Fibroblast of pulmonary artery (primary cell): Measurements from ENCODE around the gene TMEM182.

Source experiments
- DNase-seq: peaks from one replicate; pipeline ENCODE4 v3.0.0-alpha.2; 2010; ENCODE audit warnings: low read depth
- H3K4me3 ChIP-seq: replicated peaks from 2 replicates; pipeline ENCODE4 v1.5.1; 2011; ENCODE audit warnings: low read depth, mild to moderate bottlenecking, control low read depth, low read length, moderate library complexity
- CTCF ChIP-seq: IDR thresholded peaks from 2 replicates; pipeline ENCODE4 v1.5.1; 2011; ENCODE audit warnings: mild to moderate bottlenecking, control low read depth, low read length, inconsistent platforms; ENCODE audit errors: missing control alignments

The TMEM182 gene

GRCh38 chr2:102839668-102840388, 78.0 kb downstream of the TMEM182 start:
- DNase-seq = peak; percentile 56
- no peak overlapping the region for H3K4me3 ChIP-seq
- peak; percentile 73 for TF ChIP-seq CTCF

GRCh38 chr2:102841107-102841840, 79.4 kb downstream of the TMEM182 start:
- H3K4me3 ChIP-seq = no peak overlapping the region
- TF ChIP-seq CTCF = peak; percentile 63
- peak; percentile 61 for DNase-seq

- TF ChIP-seq CTCF = no peak
- no peak overlapping the region for H3K4me3 ChIP-seq
- DNase-seq = no peak
These were observed 82.1 kb downstream of the TMEM182 start for GRCh38 chr2:102843764-102844443.

GRCh38 chr2:102844911-102845310, 83.1 kb downstream of the TMEM182 start:
- no peak for DNase-seq
- no peak for TF ChIP-seq CTCF
- no peak overlapping the region for H3K4me3 ChIP-seq

GRCh38 chr2:102848366-102848839, 86.6 kb downstream of the TMEM182 start:
- peak; percentile 38 for DNase-seq
- no peak overlapping the region for H3K4me3 ChIP-seq

GRCh38 chr2:102850888-102851287, 89.1 kb downstream of the TMEM182 start:
- H3K4me3 ChIP-seq = no peak overlapping the region
- DNase-seq = no peak
- no peak for TF ChIP-seq CTCF

More at GRCh38 chr2:102848366-102848839, 86.6 kb downstream of the TMEM182 start:
- no peak for TF ChIP-seq CTCF
